Tibial artery (tissue), 4 donors: ENCODE results near the gene URI1.
"Not testable (repeated sequence)": the region's sequence is repeated elsewhere in the genome, so short reads cannot be mapped to it uniquely, and the experiment has no call there.

Experiments
- DNase-seq, 2 donors: peaks; one replicate each; pipeline ENCODE4 v3.0.0-alpha.2; 2019
- H3K27ac ChIP-seq, 2 donors: fragments of 200-600 bp; sonication (generic) in 1 of 2; 1 replicate in 1 of 2; 2 replicates in 1 of 2; pipeline ENCODE4 v1.5.1; 2018 to 2019; ENCODE audit warnings: mild to moderate bottlenecking in 1 of 2
- H3K27me3 ChIP-seq, 2 donors: fragments of 200-600 bp; sonication (generic) in 1 of 2; one replicate each; pipeline versions ENCODE4 v1.5.1 to v1.6.0; 2016 to 2019
- H3K36me3 ChIP-seq, 3 donors: fragments of 200-600 bp; sonication (generic) in 2 of 3; one replicate each; pipeline ENCODE4 v1.5.1; 2016 to 2019; ENCODE audit warnings: mild to moderate bottlenecking in 2 of 3
- H3K4me1 ChIP-seq, 4 donors: fragments of 200-600 bp; sonication (generic) in 2 of 4; 1 replicate in 3 of 4; 2 replicates in 1 of 4; pipeline ENCODE4 v1.5.1; 2016 to 2019
- H3K4me3 ChIP-seq, 2 donors: fragments of 200-600 bp; sonication (generic) in 1 of 2; 1 replicate in 1 of 2; 2 replicates in 1 of 2; pipeline ENCODE4 v1.5.1; 2018 to 2019; ENCODE audit warnings: mild to moderate bottlenecking in 2 of 2
- H3K9me3 ChIP-seq, 3 donors: fragments of 200-600 bp; sonication (generic) in 1 of 3; one replicate each; pipeline ENCODE4 v1.5.1; 2016 to 2019
- intact Hi-C: fragments of 100-400 bp; cut with DNase I; formaldehyde crosslinking; loops from one replicate; pipeline ENCODE4 v1.15.0; 2023; ENCODE audit warnings: low total_unique reads
- TF ChIP-seq, protein P1 (sequence below), 2 experiments: fragments of 200-600 bp in 1 of 2; fragments of 450-650 bp in 1 of 2; IDR thresholded peaks; one replicate each; pipeline ENCODE4 v1.5.1; 2017 to 2019; ENCODE audit warnings: antibody characterized with exemption in 2 of 2, mild to moderate bottlenecking in 1 of 2, moderate library complexity in 1 of 2

The URI1 gene

GRCh38 chr19:30037835-30038234, 95.8 kb downstream of the URI1 start:
- H3K4me1 ChIP-seq: no peaks in the 10 kb centered on the region
- H3K4me3 ChIP-seq: no peak overlapping the region
- TF ChIP-seq, protein P1, sequence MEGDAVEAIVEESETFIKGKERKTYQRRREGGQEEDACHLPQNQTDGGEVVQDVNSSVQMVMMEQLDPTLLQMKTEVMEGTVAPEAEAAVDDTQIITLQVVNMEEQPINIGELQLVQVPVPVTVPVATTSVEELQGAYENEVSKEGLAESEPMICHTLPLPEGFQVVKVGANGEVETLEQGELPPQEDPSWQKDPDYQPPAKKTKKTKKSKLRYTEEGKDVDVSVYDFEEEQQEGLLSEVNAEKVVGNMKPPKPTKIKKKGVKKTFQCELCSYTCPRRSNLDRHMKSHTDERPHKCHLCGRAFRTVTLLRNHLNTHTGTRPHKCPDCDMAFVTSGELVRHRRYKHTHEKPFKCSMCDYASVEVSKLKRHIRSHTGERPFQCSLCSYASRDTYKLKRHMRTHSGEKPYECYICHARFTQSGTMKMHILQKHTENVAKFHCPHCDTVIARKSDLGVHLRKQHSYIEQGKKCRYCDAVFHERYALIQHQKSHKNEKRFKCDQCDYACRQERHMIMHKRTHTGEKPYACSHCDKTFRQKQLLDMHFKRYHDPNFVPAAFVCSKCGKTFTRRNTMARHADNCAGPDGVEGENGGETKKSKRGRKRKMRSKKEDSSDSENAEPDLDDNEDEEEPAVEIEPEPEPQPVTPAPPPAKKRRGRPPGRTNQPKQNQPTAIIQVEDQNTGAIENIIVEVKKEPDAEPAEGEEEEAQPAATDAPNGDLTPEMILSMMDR (IDR thresholded peaks at IDR 0.05): no peak
- no peak for DNase-seq
- H3K9me3 ChIP-seq: peaks cover 0 to 4% (median 0%) of the 10 kb centered on the region in 3 donors
- peaks cover 19 to 26% (median 20%) of the 10 kb centered on the region in 3 donors for H3K36me3 ChIP-seq
- intact Hi-C loops: no loop called here
- H3K27ac ChIP-seq: no peak overlapping the region
- no peaks in the 10 kb centered on the region for H3K27me3 ChIP-seq

DNA sequence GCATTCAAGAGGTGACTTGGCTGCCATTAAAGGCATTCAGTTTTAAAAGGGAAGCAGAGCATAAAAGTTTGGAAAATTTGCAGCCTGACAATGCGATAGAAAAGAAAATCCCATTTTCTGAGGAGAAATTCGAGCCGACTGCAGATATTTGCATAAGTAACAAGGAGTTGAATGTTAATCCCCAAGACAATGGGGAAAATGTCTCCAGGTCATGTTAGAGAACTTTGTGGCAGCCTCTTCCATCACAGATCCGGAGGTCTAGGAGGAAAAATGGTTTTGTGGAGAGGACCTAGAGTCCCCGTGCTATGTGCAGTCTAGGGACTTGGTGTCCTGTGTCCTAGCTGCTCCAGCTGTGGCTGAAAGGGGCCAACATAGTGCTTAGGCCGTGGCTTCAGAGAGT, 99.9 kb downstream of the URI1 start:
- H3K27me3 ChIP-seq, H3K4me1 ChIP-seq, intact Hi-C loops, H3K4me3 ChIP-seq, H3K27ac ChIP-seq, DNase-seq, H3K9me3 ChIP-seq: not testable (repeated sequence)
- H3K36me3 ChIP-seq: peaks cover 5 to 18% (median 11%) of the 10 kb centered on the region in 3 donors

DNA sequence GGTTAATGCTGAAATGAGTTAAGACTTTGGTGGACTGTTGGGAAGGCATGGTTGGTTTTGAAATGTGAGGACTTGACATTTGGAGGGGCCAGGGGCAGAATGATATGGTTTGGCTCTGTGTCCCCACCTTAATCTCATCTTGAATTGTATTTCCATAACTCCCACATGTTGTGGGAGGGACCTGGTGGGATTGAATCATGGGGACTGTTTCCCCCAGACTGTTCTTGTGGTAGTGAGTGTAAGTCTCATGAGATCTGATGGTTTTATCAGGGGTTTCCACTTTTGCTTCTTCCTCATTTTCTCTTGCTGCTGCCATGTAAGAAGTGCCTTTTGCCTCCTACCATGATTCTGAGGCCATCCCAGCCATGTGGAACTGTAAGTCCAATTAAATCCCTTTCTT, 101.0 kb downstream of the URI1 start:
- H3K4me1 ChIP-seq, H3K27me3 ChIP-seq, H3K4me3 ChIP-seq, H3K9me3 ChIP-seq, H3K27ac ChIP-seq, intact Hi-C loops, H3K36me3 ChIP-seq, DNase-seq: not testable (repeated sequence)

DNA sequence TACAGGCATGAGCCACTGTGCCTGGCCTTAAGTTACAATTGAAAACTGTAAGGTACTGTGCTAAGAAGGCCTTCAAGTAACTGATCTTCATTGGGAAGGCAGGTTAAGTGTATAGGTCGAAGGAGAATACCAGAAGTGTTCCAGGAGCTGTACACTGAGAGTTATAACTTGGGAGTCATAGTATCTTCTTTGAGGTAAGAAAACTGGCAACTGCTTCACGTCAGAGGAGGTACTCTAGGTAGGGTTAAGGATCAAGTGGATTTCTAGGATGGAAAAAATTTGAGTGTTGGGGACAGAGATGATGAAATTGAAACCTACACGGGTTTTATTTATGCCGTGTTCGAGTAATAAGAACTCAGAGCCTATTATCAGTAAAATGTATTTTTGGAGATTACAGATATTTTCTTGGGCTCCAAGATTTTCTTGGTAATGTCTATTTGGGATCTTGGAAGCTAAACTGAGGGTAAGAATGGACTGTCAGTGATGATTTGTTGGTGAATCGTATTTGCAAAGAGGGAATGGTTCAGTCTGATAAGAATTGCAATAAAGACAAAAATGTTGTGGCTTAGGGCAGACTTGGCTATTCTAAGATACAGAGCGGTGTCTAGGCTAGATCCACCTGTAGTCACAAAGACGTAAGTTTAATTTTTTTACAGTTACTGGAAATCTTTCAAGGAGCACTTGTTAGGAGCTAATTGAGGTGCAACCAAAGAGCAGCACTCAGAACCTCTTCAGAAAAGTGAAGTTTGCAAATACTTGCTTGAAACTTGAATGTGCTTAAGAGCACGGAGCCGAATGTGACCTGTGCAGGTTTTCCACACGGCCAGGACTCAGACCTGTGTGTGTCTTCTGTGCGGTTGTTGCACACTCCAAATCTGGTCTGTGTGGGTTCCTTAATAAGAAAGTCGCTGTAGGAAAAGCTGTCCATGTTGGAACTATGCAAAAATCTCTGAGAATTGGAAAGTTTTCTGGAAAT, 102.5 kb downstream of the URI1 start:
- Histone ChIP-seq H3K9me3 (no peaks in the 10 kb centered on the region), H3K4me1 (no peaks in the 10 kb centered on the region), H3K27ac (no peak overlapping the region), H3K27me3 (no peaks in the 10 kb centered on the region), H3K4me3 (no peak overlapping the region), H3K36me3 (no peaks in the 10 kb centered on the region)
- TF ChIP-seq, protein P1 (IDR thresholded peaks at IDR 0.05): no peak
- no peak for DNase-seq
- intact Hi-C loops: no loop called here

DNA sequence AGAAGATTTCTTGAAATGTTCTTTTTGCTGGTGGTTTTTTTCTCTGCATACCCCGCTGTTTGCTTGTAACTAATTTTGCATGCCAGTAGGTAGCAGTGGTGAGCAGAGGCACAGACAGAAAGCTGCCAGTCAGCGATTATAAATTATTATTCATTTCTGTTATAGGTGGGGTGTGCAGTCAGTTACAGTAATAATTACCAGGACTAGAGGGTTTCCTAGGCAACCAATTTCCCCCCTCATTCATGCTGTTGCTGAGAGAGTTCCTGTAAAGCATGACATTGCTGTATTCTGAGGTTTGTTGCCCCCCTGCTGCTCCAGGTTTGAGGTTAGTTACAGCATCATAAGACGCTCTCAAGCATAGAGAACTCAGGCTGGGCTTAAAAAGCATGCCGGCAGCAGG, 104.5 kb downstream of the URI1 start:
- Histone ChIP-seq H3K4me3 (no peak overlapping the region), H3K9me3 (no peaks in the 10 kb centered on the region), H3K4me1 (no peaks in the 10 kb centered on the region), H3K27me3 (no peaks in the 10 kb centered on the region), H3K27ac (no peak overlapping the region), H3K36me3 (no peaks in the 10 kb centered on the region)
- DNase-seq: no peak
- TF ChIP-seq, protein P1 (IDR thresholded peaks at IDR 0.05): no peak
- intact Hi-C loops: no loop called here

GRCh38 chr19:30047432-30047831, 105.4 kb downstream of the URI1 start:
- Histone ChIP-seq H3K9me3 (no peaks in the 10 kb centered on the region), H3K4me3 (no peak overlapping the region), H3K4me1 (no peaks in the 10 kb centered on the region), H3K27me3 (no peaks in the 10 kb centered on the region), H3K27ac (no peak overlapping the region), H3K36me3 (no peaks in the 10 kb centered on the region)
- DNase-seq: no peak
- TF ChIP-seq, protein P1 (IDR thresholded peaks at IDR 0.05): no peak
- intact Hi-C loops: no loop called here
